ENCODE data around the gene CNRIP1. TPM values are rescaled to one million over a fixed set of nuclear protein-coding genes. Genes with fewer than 3 reads are reported as not detected.

The CNRIP1 gene
- total and polyA plus RNA-seq, 2 of the 4 experiments (the other 2 are of a cell fraction), result 23.3 to 32.7 TPM

GRCh38 chr2:68266655-68267054 is 53.1 kb downstream of the CNRIP1 start:
- H3K14ac ChIP-seq (replicated peaks; ENCODE audit: low read depth, low read length), result no peak overlapping the region
- H3K9ac ChIP-seq (ENCODE audit: low read depth, low read length), result no peak overlapping the region
- in situ Hi-C loops (cut with MboI; ENCODE audit: low sequenced_read_pairs), result no loop called here
- H3K36me3 ChIP-seq (ENCODE audit: control insufficient read depth, insufficient read depth, low read length), result no peaks in the 10 kb centered on the region
- WGBS, 2 experiments (ENCODE audit: extremely low coverage in 2 of 2, insufficient read length in 1 of 2), result no CpG with 5 or more reads among the region's 1 CpG
- DNase-seq (no peak), ATAC-seq (ENCODE audit: low read depth) (no peak)
- H3K9me3 ChIP-seq (ENCODE audit: control insufficient read depth, insufficient read depth, low read length), result no peaks in the 10 kb centered on the region
- no peaks in the 10 kb centered on the region for H3K27me3 ChIP-seq (ENCODE audit: control insufficient read depth, insufficient read depth, low read length)
- H3K9me1 ChIP-seq (ENCODE audit: insufficient read depth, low read length), result no peaks in the 10 kb centered on the region
- no peak overlapping the region for H3K4ac ChIP-seq (ENCODE audit: low read depth, low read length)
- BruUV-seq (replicated peaks), result no TSS peak
- H2BK120ac ChIP-seq (ENCODE audit: low read depth, low read length), result no peak overlapping the region
- no peak overlapping the region for H4K91ac ChIP-seq (ENCODE audit: insufficient read depth, low read depth, low read length)
- H3K4me1 ChIP-seq (ENCODE audit: control insufficient read depth, insufficient read depth, low read length), result no peaks in the 10 kb centered on the region
- no peak overlapping the region for H4K8ac ChIP-seq (ENCODE audit: low read depth in 2 of 2, low read length in 2 of 2)
- H3K27ac ChIP-seq (ENCODE audit: insufficient read depth, low read length), result no peak overlapping the region
- TF ChIP-seq USF2 (IDR thresholded peaks at IDR 0.05; ENCODE audit: low read depth, low read length) (no peak), CTCF (conservative IDR thresholded peaks at IDR 0.05; ENCODE audit: low read depth, low read length) (no peak), FOS (IDR thresholded peaks at IDR 0.05; ENCODE audit: low read depth, low read length) (no peak), MAFK (IDR thresholded peaks at IDR 0.05; ENCODE audit: low read depth, low read length) (no peak), RAD21 (IDR thresholded peaks at IDR 0.05; ENCODE audit: low read length) (no peak), RCOR1 (IDR thresholded peaks at IDR 0.05; ENCODE audit: insufficient replicate concordance, low read length) (no peak), NFE2L2 (IDR thresholded peaks at IDR 0.05; ENCODE audit: low read depth, low read length) (no peak), MXI1 (IDR thresholded peaks at IDR 0.05; ENCODE audit: borderline replicate concordance, low read depth, low read length) (no peak), CHD1 (IDR thresholded peaks at IDR 0.05; ENCODE audit: low read depth, low read length) (no peak), SMC3 (IDR thresholded peaks at IDR 0.05; ENCODE audit: low read depth, low read length) (no peak), POLR2A (IDR thresholded peaks at IDR 0.05; ENCODE audit: low read depth, low read length) (no peak), RFX5 (IDR thresholded peaks at IDR 0.05; ENCODE audit: low read depth, low read length) (no peak), CEBPB (IDR thresholded peaks at IDR 0.05; ENCODE audit: low read depth, low read length) (no peak), BHLHE40 (IDR thresholded peaks at IDR 0.05; ENCODE audit: low read depth, low read length) (no peak), MAZ (IDR thresholded peaks at IDR 0.05; ENCODE audit: borderline replicate concordance, low read depth, low read length) (no peak), ELK1 (IDR thresholded peaks at IDR 0.05; ENCODE audit: borderline replicate concordance, low read depth, low read length) (no peak)
- H2AFZ ChIP-seq (replicated peaks; ENCODE audit: low read length, poor library complexity), result no peak overlapping the region
- dilution Hi-C loops (cut with HindIII; ENCODE audit: low sequenced_read_pairs, unreplicated experiment), result no loop called here
- H3K79me1 ChIP-seq (ENCODE audit: low read depth in 1 of 2, low read length in 2 of 2), result no peaks in the 10 kb centered on the region
- H3K23ac ChIP-seq (ENCODE audit: low read depth, low read length), result no peak overlapping the region
- no peak overlapping the region for H3K4me2 ChIP-seq (ENCODE audit: low read depth, low read length)
- no peak overlapping the region for H3K4me3 ChIP-seq (ENCODE audit: insufficient read depth, low read depth, low read length)
- POLR2A ChIA-PET (ENCODE audit: unreplicated experiment), result no interaction called here
- intact Hi-C loops (cut with micrococcal nuclease), result no loop called here
- H2BK15ac ChIP-seq (ENCODE audit: low read depth, low read length), result no peak overlapping the region
- H2AK9ac ChIP-seq (replicated peaks; ENCODE audit: low read depth, low read length, poor library complexity), result no peak overlapping the region
- no peak overlapping the region for H4K5ac ChIP-seq (ENCODE audit: low read depth, low read length)
- H2BK20ac ChIP-seq (ENCODE audit: low read depth, low read length), result no peak overlapping the region
- no peak overlapping the region for H2AK5ac ChIP-seq (ENCODE audit: low read depth, low read length)
- CTCF ChIA-PET, result interaction anchor here (1.3 kb wide), 1 partner anchor 28 kb away, joined by 3 read pairs; no protein-coding TSS in a partner anchor
- H3K56ac ChIP-seq (ENCODE audit: extremely low read depth, insufficient read depth, low read length), result no peak overlapping the region
- H4K20me1 ChIP-seq (ENCODE audit: insufficient read depth, low read length), result no peaks in the 10 kb centered on the region
- no peak overlapping the region for H3K18ac ChIP-seq (ENCODE audit: low read depth, low read length)
- H2BK5ac ChIP-seq (ENCODE audit: low read depth, low read length, poor library complexity, severe bottlenecking), result no peak overlapping the region
